ENCODE results near the gene PPFIA3. TPM values are rescaled to one million over a fixed set of nuclear protein-coding genes. Genes with fewer than 3 reads are reported as not detected.
"Not testable (repeated sequence)": the region's sequence is repeated elsewhere in the genome, so short reads cannot be mapped to it uniquely, and the experiment has no call there.

Gene PPFIA3
- total RNA-seq, 1 experiment from 2014 or later, result 6.7 TPM

GRCh38 chr19:49073514-49074378, 45.6 kb upstream of the PPFIA3 start:
- DNase-seq (ENCODE audit: unreplicated experiment), result peak; percentile 56
- H3K27ac Mint-ChIP-seq (ENCODE audit: low read depth, unreplicated experiment), result no peak overlapping the region
- no peak overlapping the region for H3K4me3 Mint-ChIP-seq (ENCODE audit: unreplicated experiment)
- TF ChIP-seq, protein P1, sequence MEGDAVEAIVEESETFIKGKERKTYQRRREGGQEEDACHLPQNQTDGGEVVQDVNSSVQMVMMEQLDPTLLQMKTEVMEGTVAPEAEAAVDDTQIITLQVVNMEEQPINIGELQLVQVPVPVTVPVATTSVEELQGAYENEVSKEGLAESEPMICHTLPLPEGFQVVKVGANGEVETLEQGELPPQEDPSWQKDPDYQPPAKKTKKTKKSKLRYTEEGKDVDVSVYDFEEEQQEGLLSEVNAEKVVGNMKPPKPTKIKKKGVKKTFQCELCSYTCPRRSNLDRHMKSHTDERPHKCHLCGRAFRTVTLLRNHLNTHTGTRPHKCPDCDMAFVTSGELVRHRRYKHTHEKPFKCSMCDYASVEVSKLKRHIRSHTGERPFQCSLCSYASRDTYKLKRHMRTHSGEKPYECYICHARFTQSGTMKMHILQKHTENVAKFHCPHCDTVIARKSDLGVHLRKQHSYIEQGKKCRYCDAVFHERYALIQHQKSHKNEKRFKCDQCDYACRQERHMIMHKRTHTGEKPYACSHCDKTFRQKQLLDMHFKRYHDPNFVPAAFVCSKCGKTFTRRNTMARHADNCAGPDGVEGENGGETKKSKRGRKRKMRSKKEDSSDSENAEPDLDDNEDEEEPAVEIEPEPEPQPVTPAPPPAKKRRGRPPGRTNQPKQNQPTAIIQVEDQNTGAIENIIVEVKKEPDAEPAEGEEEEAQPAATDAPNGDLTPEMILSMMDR (IDR thresholded peaks at IDR 0.05; ENCODE audit: unreplicated experiment), result peak; percentile 47
- no peaks in the 10 kb centered on the region for H3K9me3 Mint-ChIP-seq (ENCODE audit: unreplicated experiment)
- H3K4me1 Mint-ChIP-seq (ENCODE audit: insufficient read depth, unreplicated experiment), result peaks cover 19% of the 10 kb centered on the region
- ChIA-PET POLR2A (interaction anchor here (0.9 kb wide), 1 partner anchor 80 kb away, joined by 4 read pairs; the partner anchor contains the start of gene RUVBL2), CTCF (interaction anchor here (0.5 to 2.3 kb wide), 16 partner anchors 10 to 464 kb away, joined by 3 to 11 read pairs (median 3); partner anchors contain the start of genes GYS1 and RUVBL2)
- peaks cover 6% of the 10 kb centered on the region for H3K36me3 Mint-ChIP-seq (ENCODE audit: insufficient read depth, unreplicated experiment)
- BruUV-seq (replicated peaks), result no TSS peak
- peaks cover 20% of the 10 kb centered on the region for H3K27me3 Mint-ChIP-seq (ENCODE audit: insufficient read depth, unreplicated experiment)
- intact Hi-C loops (cut with micrococcal nuclease), result loop anchor here (2.0 kb wide), 1 partner anchor 75 kb away; no protein-coding TSS in a partner anchor

DNA sequence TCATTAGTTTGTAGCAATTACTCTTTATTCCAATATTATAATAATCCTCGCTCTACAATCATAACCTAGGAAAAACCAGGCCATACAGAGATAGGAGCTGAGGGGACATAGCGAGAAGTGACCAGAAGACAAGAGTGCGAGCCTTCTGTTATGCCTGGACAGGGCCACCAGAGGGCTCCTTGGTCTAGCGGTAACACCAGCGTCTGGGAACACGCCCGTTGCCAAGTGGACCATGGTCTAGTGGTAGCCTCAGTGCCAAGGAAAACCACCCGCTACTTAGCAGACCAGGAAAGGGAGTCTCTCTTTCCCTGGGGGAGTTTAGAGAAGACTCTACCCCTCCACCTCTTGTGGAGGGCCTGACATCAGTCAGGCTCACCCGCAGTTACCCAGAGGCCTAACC, 44.5 kb upstream of the PPFIA3 start:
- intact Hi-C loops (cut with micrococcal nuclease), result loop anchor here (1.0 to 2.0 kb wide), 2 partner anchors 76 to 149 kb away; no protein-coding TSS in a partner anchor
- not testable (repeated sequence) for H3K27ac Mint-ChIP-seq (ENCODE audit: low read depth, unreplicated experiment); H3K4me3 Mint-ChIP-seq (ENCODE audit: unreplicated experiment); H3K36me3 Mint-ChIP-seq (ENCODE audit: insufficient read depth, unreplicated experiment); H3K9me3 Mint-ChIP-seq (ENCODE audit: unreplicated experiment); BruUV-seq (replicated peaks)
- TF ChIP-seq, protein P1 (IDR thresholded peaks at IDR 0.05; ENCODE audit: unreplicated experiment), result peak; percentile 68
- Mint-ChIP-seq H3K4me1 (ENCODE audit: insufficient read depth, unreplicated experiment) (peaks cover 19% of the 10 kb centered on the region), H3K27me3 (ENCODE audit: insufficient read depth, unreplicated experiment) (peaks cover 20% of the 10 kb centered on the region)
- peak; percentile 68 for DNase-seq (ENCODE audit: unreplicated experiment)
- POLR2A ChIA-PET, result interaction anchor here (0.7 to 1.1 kb wide), 3 partner anchors 37 to 1381 kb away, joined by 3 to 4 read pairs (median 3); partner anchors contain the start of gene RUVBL2
- CTCF ChIA-PET, result interaction anchor here (0.6 to 2.3 kb wide), 14 partner anchors 9 to 315 kb away, joined by 3 to 11 read pairs (median 4); partner anchors contain the start of genes GYS1 and RUVBL2

DNA sequence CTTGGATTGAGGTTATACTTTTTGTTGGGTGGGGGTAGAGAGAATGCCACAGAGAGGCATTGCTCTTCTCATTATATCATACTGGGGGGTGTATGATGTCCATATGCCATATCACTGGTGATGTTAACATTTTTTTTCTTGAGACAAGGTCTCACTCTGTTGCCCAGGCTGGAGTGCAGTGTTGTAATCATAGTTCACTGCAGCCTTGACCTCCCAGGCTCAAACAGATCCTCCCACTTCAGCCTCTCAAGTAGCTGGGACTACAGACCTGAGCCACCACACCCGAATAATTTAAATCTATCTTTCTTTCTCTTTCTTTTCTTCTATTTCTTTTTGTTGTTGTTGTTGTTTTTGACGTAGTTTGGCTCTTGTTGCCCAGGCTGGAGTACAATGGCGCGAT, 39.0 kb upstream of the PPFIA3 start:
- no peak for DNase-seq (ENCODE audit: unreplicated experiment)
- POLR2A ChIA-PET, result no interaction called here
- TF ChIP-seq, protein P1 (IDR thresholded peaks at IDR 0.05; ENCODE audit: unreplicated experiment), result no peak
- H3K4me3 Mint-ChIP-seq (ENCODE audit: unreplicated experiment), result no peak overlapping the region
- intact Hi-C loops (cut with micrococcal nuclease), result no loop called here
- H3K36me3 Mint-ChIP-seq (ENCODE audit: insufficient read depth, unreplicated experiment), result peaks cover 4% of the 10 kb centered on the region
- H3K4me1 Mint-ChIP-seq (ENCODE audit: insufficient read depth, unreplicated experiment), result peaks cover 14% of the 10 kb centered on the region
- H3K27me3 Mint-ChIP-seq (ENCODE audit: insufficient read depth, unreplicated experiment), result no peaks in the 10 kb centered on the region
- no peaks in the 10 kb centered on the region for H3K9me3 Mint-ChIP-seq (ENCODE audit: unreplicated experiment)
- BruUV-seq (replicated peaks), result no TSS peak
- H3K27ac Mint-ChIP-seq (ENCODE audit: low read depth, unreplicated experiment), result no peak overlapping the region
- CTCF ChIA-PET, result interaction anchor here (0.6 to 1.1 kb wide), 3 partner anchors 18 to 146 kb away, joined by 3 to 5 read pairs (median 3); no protein-coding TSS in a partner anchor

DNA sequence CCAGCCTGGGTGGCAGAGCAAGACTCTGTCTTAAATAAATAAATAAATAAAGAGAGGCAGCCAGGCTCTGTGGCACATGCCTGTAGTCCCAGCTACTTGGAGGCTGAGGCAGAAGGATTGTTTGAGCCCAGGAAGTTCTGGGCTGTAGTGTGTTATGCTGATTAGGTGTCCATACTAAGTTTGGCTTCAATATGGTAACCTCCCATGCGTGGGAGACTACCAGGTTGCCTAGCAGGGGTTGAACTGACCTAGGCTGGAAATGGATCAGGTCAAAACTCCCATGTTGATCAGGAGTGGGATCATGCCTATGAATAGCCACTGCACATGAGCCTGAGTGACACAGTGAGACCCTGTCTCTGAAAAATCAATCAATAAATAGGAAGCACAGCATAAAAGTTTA, 38.1 kb upstream of the PPFIA3 start:
- ChIA-PET POLR2A (interaction anchor here (1.4 kb wide), 1 partner anchor 10 kb away, joined by 3 read pairs; no protein-coding TSS in a partner anchor), CTCF (interaction anchor here (0.6 to 1.1 kb wide), 3 partner anchors 17 to 145 kb away, joined by 3 to 5 read pairs (median 3); no protein-coding TSS in a partner anchor)
- BruUV-seq (replicated peaks), result no TSS peak
- intact Hi-C loops (cut with micrococcal nuclease), result no loop called here
- no peaks in the 10 kb centered on the region for H3K27me3 Mint-ChIP-seq (ENCODE audit: insufficient read depth, unreplicated experiment)
- no peak for DNase-seq (ENCODE audit: unreplicated experiment)
- TF ChIP-seq, protein P1 (IDR thresholded peaks at IDR 0.05; ENCODE audit: unreplicated experiment), result no peak
- H3K9me3 Mint-ChIP-seq (ENCODE audit: unreplicated experiment), result no peaks in the 10 kb centered on the region
- no peak overlapping the region for H3K4me3 Mint-ChIP-seq (ENCODE audit: unreplicated experiment)
- H3K4me1 Mint-ChIP-seq (ENCODE audit: insufficient read depth, unreplicated experiment), result peaks cover 10% of the 10 kb centered on the region
- H3K27ac Mint-ChIP-seq (ENCODE audit: low read depth, unreplicated experiment), result no peak overlapping the region
- peaks cover 7% of the 10 kb centered on the region for H3K36me3 Mint-ChIP-seq (ENCODE audit: insufficient read depth, unreplicated experiment)
